MV-4-11 (cell line): ENCODE measurements around the gene ZNF365.
"Not testable (repeated sequence)": the region's sequence is repeated elsewhere in the genome, so short reads cannot be mapped to it uniquely, and the experiment has no call there.

Experiments
- DNase-seq: peaks from one replicate; lab custom pipeline; 2025; lab: John Stamatoyannopoulos, UW

The ZNF365 gene

GRCh38 chr10:62377966-62378365, 3.8 kb downstream of the ZNF365 start:
- no peak for DNase-seq

DNA sequence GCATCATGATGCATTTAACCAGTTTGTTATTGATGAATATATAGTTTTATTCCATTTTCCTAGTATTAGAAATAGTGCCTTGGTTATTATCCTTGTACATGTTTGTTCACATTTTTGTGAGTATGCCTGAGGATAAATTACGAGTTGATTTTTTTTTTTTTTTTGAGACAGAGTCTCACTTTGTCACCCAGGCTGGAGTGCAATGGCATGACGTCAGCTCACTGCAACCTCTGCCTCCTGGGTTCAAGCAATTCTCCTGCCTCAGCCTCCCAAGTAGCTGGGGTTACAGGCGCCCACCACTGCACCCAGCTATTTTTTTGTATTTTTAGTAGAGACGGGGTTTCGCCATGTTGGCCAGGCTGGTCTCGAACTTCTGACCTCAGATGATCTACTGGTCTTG, 4.7 kb downstream of the ZNF365 start:
- DNase-seq, result not testable (repeated sequence)

GRCh38 chr10:62379394-62379793, 5.2 kb downstream of the ZNF365 start:
- DNase-seq, result no peak

DNA sequence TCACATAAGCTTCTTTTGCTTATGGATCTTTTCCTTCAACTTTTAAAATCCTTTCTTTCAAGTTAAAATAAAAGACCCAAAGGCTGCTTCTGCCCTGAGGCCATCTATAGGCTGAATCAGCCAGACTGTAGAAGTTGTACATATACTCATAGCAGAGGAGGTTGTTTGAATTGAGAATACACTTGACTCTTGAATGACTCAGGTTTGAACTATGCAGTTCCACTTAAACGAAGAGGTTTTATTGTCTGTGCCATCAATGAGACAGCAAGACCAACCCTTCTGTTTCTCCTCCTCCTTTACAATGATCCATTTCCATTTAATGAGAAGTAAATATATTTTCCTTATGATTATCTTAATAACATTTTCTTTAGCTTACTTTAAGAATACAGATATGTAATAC, 5.8 kb downstream of the ZNF365 start:
- DNase-seq, result no peak

DNA sequence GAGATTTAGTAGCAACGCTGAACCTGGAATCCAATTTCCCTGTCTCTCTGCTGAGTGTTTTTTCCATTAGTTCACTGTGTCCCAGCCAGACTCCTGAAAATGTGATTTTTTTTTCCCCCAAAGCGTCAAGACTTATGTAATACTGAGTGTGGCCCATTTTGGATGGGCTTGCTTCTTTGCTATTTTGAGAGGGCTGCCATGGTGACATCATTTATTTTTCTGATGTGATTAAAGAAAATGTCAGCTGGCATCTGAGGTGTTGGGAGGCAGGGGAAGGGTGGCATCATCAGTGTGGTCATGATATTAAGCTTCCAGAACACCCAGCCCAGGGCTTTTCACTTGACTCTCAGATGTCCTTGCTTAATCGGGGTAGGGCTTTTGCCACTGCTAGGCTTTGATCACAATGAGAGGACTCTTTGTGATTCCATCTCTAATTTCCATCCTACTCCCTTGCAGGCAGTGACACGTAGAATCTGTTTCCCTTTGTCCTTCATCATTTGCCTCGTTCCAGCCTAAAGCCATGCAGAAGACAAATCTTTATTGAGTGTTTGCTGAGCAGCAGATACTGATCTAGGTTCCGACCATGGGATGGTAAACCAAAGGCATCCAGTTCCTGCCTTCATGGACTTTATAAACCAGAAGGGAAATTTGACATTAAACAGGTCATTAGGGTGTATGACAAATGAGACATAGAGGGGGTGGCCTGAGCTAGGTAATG, 7.4 kb downstream of the ZNF365 start:
- DNase-seq, result no peak

- DNase-seq, result no peak
Observed at GRCh38 chr10:62382831-62383230, 8.7 kb downstream of the ZNF365 start.

- DNase-seq, result peak; percentile 48
Observed at GRCh38 chr10:62384057-62384446, 9.9 kb downstream of the ZNF365 start.

GRCh38 chr10:62384447-62385081, 10.4 kb downstream of the ZNF365 start:
- no peak for DNase-seq

DNA sequence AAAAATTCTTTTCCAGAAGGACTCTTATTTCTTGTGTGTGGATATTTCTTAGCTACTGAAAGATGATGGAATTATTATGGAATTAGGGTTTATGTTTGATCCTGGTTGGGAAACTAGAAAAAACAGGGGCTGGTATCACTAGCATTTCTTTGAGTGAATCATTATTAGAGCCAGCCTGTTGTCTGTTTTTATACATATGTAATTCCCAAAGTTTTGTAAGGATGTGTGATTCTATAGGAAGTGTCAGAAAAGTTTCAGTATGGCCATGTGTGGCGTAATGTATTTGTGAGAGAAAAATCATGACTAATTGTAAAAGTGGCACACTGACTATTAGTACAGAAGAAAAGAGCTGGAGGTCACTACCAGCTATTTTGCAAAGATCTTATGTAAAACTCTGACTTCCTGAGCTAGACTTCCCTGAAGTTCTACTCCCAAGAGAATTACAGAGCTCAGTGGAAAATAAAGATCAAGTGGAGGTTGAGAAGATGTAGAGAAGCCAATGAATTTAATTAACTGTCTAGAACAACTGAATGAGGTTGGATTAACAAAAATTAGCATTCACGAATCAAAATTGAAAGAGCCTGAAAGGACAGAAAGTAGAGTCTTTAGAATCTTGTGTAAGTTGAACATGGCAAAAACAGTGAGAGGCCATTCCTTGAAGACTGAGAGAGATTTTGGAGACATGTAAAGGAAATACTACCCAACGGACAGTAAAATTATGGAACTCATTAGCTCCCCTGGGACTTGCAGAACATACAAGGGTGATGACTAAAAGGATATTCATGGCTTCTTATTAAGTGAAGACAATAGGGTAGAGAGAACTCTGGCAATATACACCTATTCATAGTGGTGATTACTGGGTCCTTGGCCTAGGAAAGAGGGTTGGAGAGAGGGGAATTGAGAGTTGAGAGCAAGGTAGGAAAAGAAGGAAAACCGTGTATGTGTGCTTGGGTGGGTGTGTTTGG, 12.5 kb downstream of the ZNF365 start:
- DNase-seq, result no peak

DNA sequence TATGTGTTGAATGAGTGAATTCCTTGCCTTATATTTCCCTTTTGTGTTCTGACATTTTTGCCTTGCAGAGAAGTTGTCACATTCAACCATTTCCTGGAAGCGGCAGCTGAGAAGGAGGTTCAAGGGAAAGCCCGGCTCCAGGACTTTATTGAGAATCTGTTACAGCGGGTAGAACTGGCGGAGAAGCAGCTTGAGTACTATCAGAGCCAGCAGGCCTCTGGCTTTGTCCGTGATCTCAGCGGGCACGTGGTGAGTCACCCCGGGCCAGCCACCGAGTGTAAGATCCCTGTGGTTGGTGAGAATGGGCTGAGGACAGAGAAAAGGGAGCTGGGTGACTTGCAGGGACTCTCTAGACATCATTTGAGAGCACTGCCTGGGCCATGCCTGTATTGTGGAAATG, 14.2 kb downstream of the ZNF365 start:
- no peak for DNase-seq

GRCh38 chr10:62390497-62391176, 16.5 kb downstream of the ZNF365 start:
- DNase-seq, result no peak

DNA sequence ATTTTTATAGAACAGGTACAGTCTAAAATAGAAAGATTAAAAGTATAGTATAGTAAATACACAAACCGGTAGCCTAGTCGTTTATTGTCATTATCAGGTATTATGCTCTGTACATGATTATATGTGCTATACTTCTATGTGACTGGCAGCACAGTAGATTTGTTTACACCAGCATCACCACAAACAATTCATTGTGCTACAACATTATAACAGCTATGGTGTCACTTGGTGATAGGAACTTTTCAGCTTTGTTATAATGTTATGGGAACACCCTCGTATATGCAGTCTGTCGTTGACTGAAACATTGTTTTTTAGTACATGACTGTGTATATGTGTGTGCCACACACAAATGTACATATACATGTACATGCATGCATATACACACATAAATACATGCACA, 19.1 kb downstream of the ZNF365 start:
- DNase-seq, result no peak

DNA sequence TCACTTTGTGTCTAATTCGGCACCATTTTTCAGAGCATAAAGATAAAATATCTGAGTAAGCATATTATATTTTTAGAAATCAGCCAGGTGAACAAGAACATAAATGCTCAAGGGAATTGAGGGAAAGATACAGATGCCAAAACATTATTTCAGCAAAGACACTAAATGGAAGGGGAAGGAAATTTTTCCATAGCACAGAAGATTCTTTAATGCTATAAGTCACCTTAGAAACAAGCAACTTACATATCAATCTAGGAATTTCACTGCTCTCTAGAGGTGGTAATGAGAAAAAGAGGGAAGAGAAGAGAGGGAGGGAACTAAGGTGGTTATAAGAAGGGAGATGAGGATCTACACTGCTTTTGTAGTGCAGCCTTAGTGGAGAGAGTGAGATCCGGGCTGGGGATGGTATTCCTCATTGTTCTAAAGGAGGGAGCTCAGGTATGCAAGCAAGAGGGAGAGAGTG, 20.4 kb downstream of the ZNF365 start:
- DNase-seq, result no peak

GRCh38 chr10:62395892-62396291, 21.7 kb downstream of the ZNF365 start:
- DNase-seq, result no peak

DNA sequence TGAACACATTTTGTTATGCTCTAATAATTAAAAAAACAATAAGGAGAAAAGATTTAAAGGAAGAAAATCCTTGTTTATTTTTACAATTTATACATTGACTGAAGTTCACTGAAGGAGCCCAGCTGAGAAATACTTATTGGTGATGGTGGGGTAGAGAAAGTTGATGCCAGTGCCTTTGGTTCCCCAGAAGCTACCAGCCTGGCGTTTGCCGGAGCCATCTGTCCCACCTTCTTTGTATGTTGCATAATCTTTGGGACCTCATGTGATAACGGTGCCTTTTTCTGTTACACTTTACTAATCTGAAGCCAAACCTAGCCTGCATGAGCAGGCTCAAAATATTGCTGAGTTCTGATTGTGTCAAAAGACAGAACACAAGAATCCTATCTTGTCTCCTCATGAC, 22.7 kb downstream of the ZNF365 start:
- DNase-seq, result no peak

- DNase-seq, result no peak
Observed at GRCh38 chr10:62399211-62399610, 25.0 kb downstream of the ZNF365 start.

- no peak for DNase-seq
Observed at GRCh38 chr10:62402508-62402907, 28.3 kb downstream of the ZNF365 start.

DNA sequence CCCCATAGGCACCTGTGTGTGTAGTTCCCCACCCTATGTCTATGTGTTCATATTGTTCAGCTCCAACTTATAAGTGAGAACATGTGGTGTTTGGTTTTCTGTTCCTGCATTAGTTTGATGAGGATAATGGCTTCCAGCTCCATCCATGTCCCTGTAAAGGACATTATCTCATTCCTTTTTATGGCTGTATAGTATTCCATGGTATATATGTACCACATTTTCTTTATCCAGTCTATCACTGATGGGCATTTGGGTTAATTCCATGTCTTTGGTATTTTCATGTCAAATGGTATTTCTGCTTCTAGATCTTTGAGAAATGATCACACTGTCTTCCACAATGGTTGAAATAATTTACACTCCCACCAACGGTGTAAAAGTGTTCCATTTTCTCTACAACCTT, 36.4 kb downstream of the ZNF365 start:
- DNase-seq, result not testable (repeated sequence)

GRCh38 chr10:62410934-62411333, 36.8 kb downstream of the ZNF365 start:
- DNase-seq, result not testable (repeated sequence)

- no peak for DNase-seq
Observed at GRCh38 chr10:62413048-62413447, 38.9 kb downstream of the ZNF365 start.

- DNase-seq, result no peak
Observed at GRCh38 chr10:62413652-62414051, 39.5 kb downstream of the ZNF365 start.

GRCh38 chr10:62414359-62414758, 40.2 kb downstream of the ZNF365 start:
- DNase-seq, result no peak
